Fibroblast of mammary gland (primary cell): Measurements from ENCODE around the gene CYFIP2.
A peak's percentile ranks its signal among the peaks of the same experiment; 100 is the strongest.

ENCODE experiments used
- DNase-seq: peaks from one replicate; pipeline ENCODE4 v3.0.0-alpha.2; 2010; ENCODE audit warnings: low read depth
- H3K4me3 ChIP-seq: 2 replicates; pipeline ENCODE4 v1.5.1; 2011; ENCODE audit warnings: low read depth, mild to moderate bottlenecking, low read length, moderate library complexity; ENCODE audit not compliant: control insufficient read depth
- TF ChIP-seq, protein P1 (sequence below): conservative IDR thresholded peaks from 2 replicates; pipeline ENCODE4 v1.5.1; 2011; ENCODE audit warnings: low read depth, low read length, inconsistent platforms; ENCODE audit not compliant: control insufficient read depth, insufficient read depth

Gene CYFIP2

DNA sequence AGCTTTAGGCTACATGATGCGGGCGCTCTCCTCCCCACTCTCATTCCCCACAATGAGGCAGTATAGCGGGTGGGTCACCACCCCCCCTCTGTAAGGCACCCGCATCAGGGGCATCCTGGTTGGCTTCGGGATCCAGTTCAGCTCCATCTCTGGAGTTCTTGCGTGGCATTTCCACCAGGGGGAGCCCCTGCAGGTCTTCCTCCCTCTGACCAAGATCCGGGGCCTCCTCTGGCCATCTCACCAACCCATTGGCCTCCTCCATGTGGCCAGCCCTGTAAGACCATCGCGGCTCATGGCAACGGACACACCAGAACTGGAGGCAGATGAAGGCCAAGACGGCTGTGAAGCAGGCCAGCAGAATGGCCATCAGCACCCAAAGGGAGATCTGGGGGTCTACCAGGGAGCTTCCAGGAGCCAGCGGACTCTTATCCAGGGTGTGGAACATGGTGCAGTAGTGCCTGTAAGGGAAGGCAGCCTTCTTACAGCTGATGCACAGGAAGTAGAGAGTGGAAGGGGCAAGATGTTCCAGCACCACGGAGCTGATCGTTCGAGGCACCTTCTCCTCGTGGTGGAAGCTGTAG is 77.0 kb downstream of the CYFIP2 start:
- DNase-seq, result peak; percentile 44
- H3K4me3 ChIP-seq, result no peak overlapping the region
- TF ChIP-seq, protein P1, sequence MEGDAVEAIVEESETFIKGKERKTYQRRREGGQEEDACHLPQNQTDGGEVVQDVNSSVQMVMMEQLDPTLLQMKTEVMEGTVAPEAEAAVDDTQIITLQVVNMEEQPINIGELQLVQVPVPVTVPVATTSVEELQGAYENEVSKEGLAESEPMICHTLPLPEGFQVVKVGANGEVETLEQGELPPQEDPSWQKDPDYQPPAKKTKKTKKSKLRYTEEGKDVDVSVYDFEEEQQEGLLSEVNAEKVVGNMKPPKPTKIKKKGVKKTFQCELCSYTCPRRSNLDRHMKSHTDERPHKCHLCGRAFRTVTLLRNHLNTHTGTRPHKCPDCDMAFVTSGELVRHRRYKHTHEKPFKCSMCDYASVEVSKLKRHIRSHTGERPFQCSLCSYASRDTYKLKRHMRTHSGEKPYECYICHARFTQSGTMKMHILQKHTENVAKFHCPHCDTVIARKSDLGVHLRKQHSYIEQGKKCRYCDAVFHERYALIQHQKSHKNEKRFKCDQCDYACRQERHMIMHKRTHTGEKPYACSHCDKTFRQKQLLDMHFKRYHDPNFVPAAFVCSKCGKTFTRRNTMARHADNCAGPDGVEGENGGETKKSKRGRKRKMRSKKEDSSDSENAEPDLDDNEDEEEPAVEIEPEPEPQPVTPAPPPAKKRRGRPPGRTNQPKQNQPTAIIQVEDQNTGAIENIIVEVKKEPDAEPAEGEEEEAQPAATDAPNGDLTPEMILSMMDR, result peak; percentile 63

DNA sequence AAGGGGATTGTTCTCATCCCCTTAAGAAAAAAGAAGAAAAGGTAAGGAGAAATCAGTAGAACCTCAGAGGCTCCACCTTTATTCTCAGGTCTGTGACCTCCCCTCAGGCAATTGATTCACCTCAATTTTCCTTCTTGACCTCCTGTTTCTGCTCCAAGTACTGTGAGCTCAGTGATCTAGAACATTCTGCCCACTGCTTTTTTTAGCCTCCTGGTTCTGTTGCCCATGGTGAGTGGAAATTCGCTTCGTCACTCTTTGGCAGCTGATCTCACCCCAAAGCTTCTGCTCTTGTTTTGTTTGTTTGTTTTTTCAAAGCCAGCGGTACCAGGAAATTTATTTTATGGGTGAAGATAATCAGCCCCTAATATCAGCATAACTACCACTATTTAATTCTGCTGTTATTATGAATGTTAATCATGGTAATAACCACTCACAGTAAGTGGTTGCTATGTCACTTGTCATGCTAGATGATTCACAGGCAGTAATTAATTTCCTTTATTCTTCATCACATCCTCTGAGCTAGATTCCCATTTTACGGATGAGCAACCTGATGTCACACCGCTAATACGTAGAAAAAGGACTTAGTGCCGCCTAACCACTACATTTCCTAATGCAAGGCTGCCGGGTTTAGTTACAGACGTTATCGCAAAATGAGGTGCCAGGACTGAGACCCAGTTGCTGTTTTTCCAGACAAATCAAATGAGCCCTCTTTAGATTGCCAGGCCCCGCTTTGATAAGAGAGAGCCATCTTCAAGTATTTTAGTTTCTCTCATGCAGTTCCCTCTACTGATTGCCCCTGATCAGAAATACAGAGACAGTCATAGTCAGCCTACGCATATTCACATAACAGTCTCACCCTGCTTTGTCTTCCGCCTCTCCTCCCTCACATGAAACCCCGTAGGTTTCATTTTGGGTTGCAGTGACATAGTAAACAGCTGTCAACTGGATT is 78.2 kb downstream of the CYFIP2 start:
- no peak for DNase-seq
- TF ChIP-seq, protein P1, result no peak
- H3K4me3 ChIP-seq, result no peak overlapping the region

DNA sequence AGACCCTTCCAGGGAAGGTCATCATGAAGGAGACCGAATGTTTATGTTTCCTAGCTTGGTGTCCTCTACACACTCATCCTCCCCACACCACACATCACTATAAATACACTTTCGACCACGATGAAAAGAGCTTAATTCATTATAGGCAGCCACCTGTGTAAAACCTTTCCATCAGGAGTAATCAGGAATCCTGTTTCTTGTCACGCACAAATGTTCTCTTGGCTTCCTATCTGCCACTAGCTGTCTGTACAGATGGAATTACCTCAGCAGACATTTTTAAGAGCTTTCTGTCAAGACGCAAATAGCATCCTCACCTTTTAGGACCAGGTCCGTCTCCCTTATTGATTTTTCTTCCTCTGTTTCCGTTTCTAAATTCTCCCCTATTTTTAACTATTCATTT is 79.1 kb downstream of the CYFIP2 start:
- TF ChIP-seq, protein P1, result no peak
- no peak for DNase-seq
- no peak overlapping the region for H3K4me3 ChIP-seq

DNA sequence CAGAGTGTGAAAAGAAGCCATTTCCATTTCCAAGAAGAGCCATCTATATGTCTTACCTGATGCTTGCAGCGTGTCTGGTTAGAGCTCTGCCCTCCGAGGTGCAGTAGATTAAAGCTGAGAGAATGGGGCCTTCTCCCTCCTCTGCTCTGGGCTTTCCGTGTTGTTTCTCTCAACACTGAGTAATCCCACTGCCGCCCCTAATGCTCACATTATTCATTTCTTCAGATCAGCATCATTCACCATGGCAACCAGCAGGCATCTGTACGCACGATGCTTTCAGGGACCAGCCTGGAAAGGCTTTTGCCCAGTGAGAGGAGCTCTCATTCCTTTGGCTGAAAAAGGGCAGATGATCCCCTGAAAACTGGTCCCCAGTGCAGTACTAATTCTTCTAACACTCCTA is 79.6 kb downstream of the CYFIP2 start:
- H3K4me3 ChIP-seq, result no peak overlapping the region
- DNase-seq, result no peak
- TF ChIP-seq, protein P1, result no peak

DNA sequence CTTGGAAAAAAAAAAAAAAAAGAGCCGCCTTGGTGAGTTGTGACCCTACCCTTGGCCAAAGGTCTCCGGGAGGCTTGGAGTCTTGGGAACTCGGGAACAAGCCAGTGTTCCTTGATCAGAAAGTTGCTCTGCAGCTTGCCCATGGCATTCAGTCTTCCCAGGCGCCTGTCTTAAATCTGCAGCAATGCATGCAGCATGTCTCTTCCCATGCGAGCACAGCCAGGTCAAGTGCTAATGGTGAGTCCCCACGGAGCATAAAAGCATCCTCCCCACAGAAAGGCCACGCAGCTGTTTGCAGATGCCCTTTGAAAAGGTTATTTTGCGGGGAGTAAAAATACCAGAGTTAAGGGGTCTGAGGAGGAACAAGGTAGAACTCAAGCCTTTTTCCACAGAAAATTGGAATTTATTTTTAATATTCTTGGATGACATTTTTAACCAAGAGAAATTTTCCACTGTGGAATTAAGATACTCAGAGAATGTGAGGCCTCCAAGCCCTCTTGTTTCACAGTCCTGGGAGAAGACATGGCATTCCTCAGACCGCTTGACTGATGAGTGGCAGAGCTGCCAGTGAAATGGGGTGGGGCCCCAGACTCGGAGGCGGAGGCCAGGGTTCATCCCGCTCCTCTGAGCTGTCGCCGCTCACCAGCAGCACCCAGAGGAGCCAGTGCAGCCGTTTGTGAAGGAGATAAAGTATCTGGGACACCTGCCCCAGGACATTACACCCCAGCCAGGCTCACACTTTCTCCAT is 81.6 kb downstream of the CYFIP2 start:
- DNase-seq, result no peak
- TF ChIP-seq, protein P1, result no peak
- no peak overlapping the region for H3K4me3 ChIP-seq

DNA sequence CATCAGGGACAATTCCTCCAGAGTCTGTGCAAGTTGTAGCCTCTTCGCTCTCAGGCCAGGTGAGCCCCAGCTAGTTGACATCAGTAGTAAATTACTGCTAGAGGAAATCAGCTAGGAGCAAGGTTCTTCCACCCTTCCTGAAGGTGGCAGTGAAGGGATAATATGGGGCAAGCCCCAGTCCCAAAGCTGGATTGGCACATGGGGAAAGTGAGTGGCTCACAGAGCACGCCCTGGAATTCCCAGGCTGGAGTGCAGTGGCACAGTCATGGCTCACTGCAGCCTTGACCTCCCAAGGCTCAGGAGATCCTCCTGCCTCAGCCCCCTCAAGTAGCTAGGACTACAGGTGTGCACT is 82.1 kb downstream of the CYFIP2 start:
- TF ChIP-seq, protein P1, result no peak
- no peak overlapping the region for H3K4me3 ChIP-seq
- DNase-seq, result no peak
